Measurements from ENCODE around the gene OPTC.

The OPTC gene

GRCh38 chr1:203505526-203506204, 11.7 kb downstream of the OPTC start:
- Histone ChIP-seq H3K27me3 (ENCODE audit: insufficient read depth, low read depth, severe bottlenecking) (no peaks in the 10 kb centered on the region), H3K4me3 (ENCODE audit: low read depth, low read length) (no peak overlapping the region), H3K36me3 (no peaks in the 10 kb centered on the region), H3K9me3 (ENCODE audit: severe bottlenecking) (no peaks in the 10 kb centered on the region), H3K27ac (no peak overlapping the region)
- no peak for DNase-seq
- TF ChIP-seq CTCF (IDR thresholded peaks at IDR 0.05; ENCODE audit: low read depth, low read length): no peak

DNA sequence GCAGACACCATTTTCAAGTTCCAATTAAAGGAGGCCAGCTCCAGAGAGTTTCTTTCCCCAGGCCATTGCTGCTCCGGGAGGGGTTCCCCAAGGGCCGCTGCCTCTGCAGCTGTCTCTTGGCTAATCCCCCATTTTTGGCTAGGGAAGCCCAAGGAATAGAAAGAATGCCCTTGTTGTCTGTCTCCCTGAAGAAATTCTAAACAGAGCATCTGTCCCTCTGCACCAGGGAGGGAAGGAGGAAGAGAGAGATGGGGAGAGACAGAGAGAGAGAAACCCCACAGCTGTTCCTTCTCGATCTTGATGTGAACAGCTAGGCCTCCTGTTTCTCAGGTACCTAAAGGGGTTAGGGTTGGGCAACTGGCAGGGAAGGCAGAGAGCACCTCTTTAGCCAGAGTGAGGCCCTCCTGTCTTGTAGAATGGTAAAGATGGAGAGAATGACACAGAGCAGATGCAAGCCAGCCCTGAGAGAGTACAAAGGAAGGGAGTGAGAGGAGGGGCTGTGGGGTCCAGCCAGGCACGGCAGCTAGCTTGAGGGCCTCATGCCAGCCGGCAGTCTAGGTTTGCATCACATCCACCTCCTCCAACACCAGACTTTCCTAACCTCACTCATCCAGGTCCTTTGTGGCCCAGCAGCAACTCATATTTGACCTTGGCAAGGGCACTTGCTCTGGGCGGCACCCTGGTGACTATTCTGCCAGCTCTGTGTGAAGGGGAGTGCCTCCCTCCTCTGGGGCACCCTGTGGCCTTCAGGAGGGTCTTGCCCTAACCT, 13.1 kb downstream of the OPTC start:
- no peak for TF ChIP-seq CTCF (IDR thresholded peaks at IDR 0.05; ENCODE audit: low read depth, low read length)
- Histone ChIP-seq H3K9me3 (ENCODE audit: severe bottlenecking) (no peaks in the 10 kb centered on the region), H3K36me3 (no peaks in the 10 kb centered on the region), H3K4me3 (ENCODE audit: low read depth, low read length) (no peak overlapping the region), H3K27ac (no peak overlapping the region), H3K27me3 (ENCODE audit: insufficient read depth, low read depth, severe bottlenecking) (no peaks in the 10 kb centered on the region)
- DNase-seq: no peak

- DNase-seq: no peak
- Histone ChIP-seq H3K36me3 (no peaks in the 10 kb centered on the region), H3K27ac (no peak overlapping the region), H3K27me3 (ENCODE audit: insufficient read depth, low read depth, severe bottlenecking) (no peaks in the 10 kb centered on the region), H3K4me3 (ENCODE audit: low read depth, low read length) (no peak overlapping the region), H3K9me3 (ENCODE audit: severe bottlenecking) (no peaks in the 10 kb centered on the region)
- no peak for TF ChIP-seq CTCF (IDR thresholded peaks at IDR 0.05; ENCODE audit: low read depth, low read length)
These were observed 13.8 kb downstream of the OPTC start for GRCh38 chr1:203507759-203508158.

DNA sequence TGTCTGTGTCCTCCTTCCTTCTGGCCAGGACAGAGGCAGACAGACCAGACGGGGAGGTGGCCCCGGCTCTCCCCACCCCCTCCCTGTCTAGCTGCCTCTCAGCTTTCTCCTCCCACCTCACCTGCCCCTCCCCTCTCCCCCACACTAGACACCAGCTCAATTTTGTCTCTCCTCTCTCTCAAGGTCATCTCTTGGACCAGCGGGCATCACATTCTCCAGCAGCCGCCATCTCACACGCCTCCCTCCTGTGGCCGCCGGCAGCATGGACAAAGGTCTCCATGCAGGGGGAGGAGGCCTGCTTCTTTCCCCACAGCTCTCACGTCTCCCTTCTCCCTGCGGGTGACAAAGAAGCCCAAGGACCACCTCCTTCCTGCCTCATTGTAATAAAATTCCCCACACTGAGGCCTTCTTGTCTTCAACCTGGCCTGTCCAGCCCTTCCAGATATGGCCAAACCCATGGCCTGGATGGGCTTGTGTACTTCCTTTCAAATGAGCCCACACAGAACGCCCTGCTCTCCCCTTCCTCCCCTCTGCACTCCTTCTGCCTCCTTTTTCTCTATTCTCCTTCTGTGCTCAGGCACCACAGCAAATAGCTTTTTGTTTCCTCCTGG, 14.6 kb downstream of the OPTC start:
- Histone ChIP-seq H3K27me3 (ENCODE audit: insufficient read depth, low read depth, severe bottlenecking) (no peaks in the 10 kb centered on the region), H3K36me3 (no peaks in the 10 kb centered on the region), H3K27ac (no peak overlapping the region), H3K9me3 (ENCODE audit: severe bottlenecking) (no peaks in the 10 kb centered on the region), H3K4me3 (ENCODE audit: low read depth, low read length) (no peak overlapping the region)
- DNase-seq: peak; percentile 56
- peak; percentile 56 for TF ChIP-seq CTCF (IDR thresholded peaks at IDR 0.05; ENCODE audit: low read depth, low read length)

GRCh38 chr1:203509135-203509534, 15.2 kb downstream of the OPTC start:
- no peaks in the 10 kb centered on the region for H3K9me3 ChIP-seq (ENCODE audit: severe bottlenecking)
- H3K27ac ChIP-seq: no peak overlapping the region
- no peak for DNase-seq
- H3K4me3 ChIP-seq (ENCODE audit: low read depth, low read length): no peak overlapping the region
- H3K27me3 ChIP-seq (ENCODE audit: insufficient read depth, low read depth, severe bottlenecking): no peaks in the 10 kb centered on the region
- H3K36me3 ChIP-seq: no peaks in the 10 kb centered on the region
- TF ChIP-seq CTCF (IDR thresholded peaks at IDR 0.05; ENCODE audit: low read depth, low read length): no peak

All from WERI-Rb-1 (cell line).